WTC11 (cell line): ENCODE data around the gene GAP43.

Experiments used
- ATF1 ChIP-seq: sonication (generic); formaldehyde crosslinking; IDR thresholded peaks from 2 replicates; pipeline ENCODE4 v1.8.1; 2023; ENCODE audit warnings: mild to moderate bottlenecking, moderate library complexity, missing genetic modification reagents
- ATF3 ChIP-seq: sonication (generic); formaldehyde crosslinking; conservative IDR thresholded peaks from 2 replicates; pipeline ENCODE4 v1.8.1; 2022; ENCODE audit warnings: mild to moderate bottlenecking, missing genetic modification reagents
- CTCF ChIP-seq: fragments of 200-600 bp; IDR thresholded peaks from 2 replicates; pipeline ENCODE4 v1.8.0; 2022; ENCODE audit warnings: antibody characterized with exemption
- E2F1 ChIP-seq: sonication (generic); formaldehyde crosslinking; IDR thresholded peaks from 2 replicates; pipeline ENCODE4 v1.8.0; 2022; ENCODE audit warnings: mild to moderate bottlenecking, missing genetic modification reagents
- ETV6 ChIP-seq: sonication (generic); formaldehyde crosslinking; IDR thresholded peaks from 2 replicates; pipeline ENCODE4 v1.8.1; 2022; ENCODE audit warnings: mild to moderate bottlenecking, missing genetic modification reagents
- FOXP4 ChIP-seq: sonication (generic); formaldehyde crosslinking; IDR thresholded peaks from 2 replicates; pipeline ENCODE4 v1.8.0; 2022; ENCODE audit warnings: mild to moderate bottlenecking, missing genetic modification reagents
- RELA ChIP-seq: sonication (generic); formaldehyde crosslinking; IDR thresholded peaks from 2 replicates; pipeline ENCODE4 v1.8.1; 2022; ENCODE audit warnings: missing genetic modification reagents, mild to moderate bottlenecking, borderline replicate concordance
- ZNF396 ChIP-seq: fragments of 250-450 bp; sonication (Bioruptor Pico); IDR thresholded peaks from 2 replicates; pipeline ENCODE4 v1.8.0; 2021; ENCODE audit warnings: mild to moderate bottlenecking, moderate library complexity, borderline replicate concordance

GRCh38 chr3:115673881-115674280 is 50.6 kb downstream of the GAP43 start:
- TF ChIP-seq CTCF, result no peak
- no peak for TF ChIP-seq ETV6 (CRISPR knock-in tag)
- TF ChIP-seq FOXP4, result no peak
- no peak for TF ChIP-seq ATF3 (CRISPR knock-in tag)
- TF ChIP-seq RELA (CRISPR knock-in tag), result no peak
- TF ChIP-seq E2F1 (CRISPR knock-in tag), result no peak
- TF ChIP-seq ZNF396, result no peak
- no peak for TF ChIP-seq ATF1
